Calu3 (cell line): ENCODE results near the gene IRX2. TPM values are rescaled to one million over a fixed set of nuclear protein-coding genes. Genes with fewer than 3 reads are reported as not detected.

Source experiments
- BruUV-seq: library from RNA; stranded (reverse); fragments of 400-500 nt; replicated peaks from 2 replicates; lab custom pipeline; 2021; lab: Mats Ljungman, UMichigan
- CTCF ChIA-PET: fragments of 300-600 bp; sonication (Branson Sonifier 250); formaldehyde crosslinking; loops from one replicate; lab custom pipeline; 2022; ENCODE audit warnings: antibody characterized with exemption; lab: Charles Lee
- DNase-seq: peaks from one replicate; pipeline ENCODE4 v3.0.0; 2022
- H3K27ac Mint-ChIP-seq: one replicate; pipeline ENCODE4 v1.8.0; 2022; ENCODE audit warnings: mixed read lengths; ENCODE audit not compliant: unreplicated experiment
- H3K27me3 Mint-ChIP-seq: one replicate; pipeline ENCODE4 v1.8.0; 2022; ENCODE audit warnings: mixed read lengths; ENCODE audit not compliant: unreplicated experiment
- H3K36me3 Mint-ChIP-seq: one replicate; pipeline ENCODE4 v1.8.0; 2022; ENCODE audit warnings: mild to moderate bottlenecking, moderate library complexity, mixed read lengths; ENCODE audit not compliant: insufficient read depth, unreplicated experiment
- H3K4me1 Mint-ChIP-seq: one replicate; pipeline ENCODE4 v1.8.0; 2022; ENCODE audit warnings: mild to moderate bottlenecking, low read depth, mixed read lengths; ENCODE audit not compliant: unreplicated experiment
- H3K4me3 Mint-ChIP-seq: one replicate; pipeline ENCODE4 v1.8.0; 2022; ENCODE audit warnings: mild to moderate bottlenecking, low read depth, moderate library complexity, mixed read lengths; ENCODE audit not compliant: unreplicated experiment
- H3K9me3 Mint-ChIP-seq: one replicate; pipeline ENCODE4 v1.8.0; 2022; ENCODE audit warnings: low read depth, mixed read lengths; ENCODE audit not compliant: unreplicated experiment
- intact Hi-C: fragments of 100-400 bp; cut with micrococcal nuclease; formaldehyde crosslinking; loops from one replicate; pipeline ENCODE4 v1.10.0; 2022; ENCODE audit not compliant: unreplicated experiment
- total RNA-seq: library from RNA; stranded (reverse); gene quantifications from 2 replicates; pipeline ENCODE4 v1.2.3, GENCODE V29; 2022
- TF ChIP-seq, protein P1 (sequence below): fragments of 200-600 bp; IDR thresholded peaks from one replicate; pipeline ENCODE4 v1.8.0; 2022; ENCODE audit warnings: antibody characterized with exemption; ENCODE audit not compliant: unreplicated experiment

Gene IRX2
- total RNA-seq, 1 experiment from 2014 or later = not detected

GRCh38 chr5:2763533-2763794 lies 12.0 kb upstream of the IRX2 start:
- Mint-ChIP-seq H3K27me3 (no peaks in the 10 kb centered on the region), H3K9me3 (peaks cover 17% of the 10 kb centered on the region), H3K4me3 (no peak overlapping the region), H3K36me3 (no peaks in the 10 kb centered on the region), H3K27ac (no peak overlapping the region), H3K4me1 (no peaks in the 10 kb centered on the region)
- BruUV-seq = no TSS peak
- intact Hi-C loops = no loop called here
- DNase-seq = no peak
- TF ChIP-seq, protein P1, sequence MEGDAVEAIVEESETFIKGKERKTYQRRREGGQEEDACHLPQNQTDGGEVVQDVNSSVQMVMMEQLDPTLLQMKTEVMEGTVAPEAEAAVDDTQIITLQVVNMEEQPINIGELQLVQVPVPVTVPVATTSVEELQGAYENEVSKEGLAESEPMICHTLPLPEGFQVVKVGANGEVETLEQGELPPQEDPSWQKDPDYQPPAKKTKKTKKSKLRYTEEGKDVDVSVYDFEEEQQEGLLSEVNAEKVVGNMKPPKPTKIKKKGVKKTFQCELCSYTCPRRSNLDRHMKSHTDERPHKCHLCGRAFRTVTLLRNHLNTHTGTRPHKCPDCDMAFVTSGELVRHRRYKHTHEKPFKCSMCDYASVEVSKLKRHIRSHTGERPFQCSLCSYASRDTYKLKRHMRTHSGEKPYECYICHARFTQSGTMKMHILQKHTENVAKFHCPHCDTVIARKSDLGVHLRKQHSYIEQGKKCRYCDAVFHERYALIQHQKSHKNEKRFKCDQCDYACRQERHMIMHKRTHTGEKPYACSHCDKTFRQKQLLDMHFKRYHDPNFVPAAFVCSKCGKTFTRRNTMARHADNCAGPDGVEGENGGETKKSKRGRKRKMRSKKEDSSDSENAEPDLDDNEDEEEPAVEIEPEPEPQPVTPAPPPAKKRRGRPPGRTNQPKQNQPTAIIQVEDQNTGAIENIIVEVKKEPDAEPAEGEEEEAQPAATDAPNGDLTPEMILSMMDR = no peak
- CTCF ChIA-PET = no interaction called here

DNA sequence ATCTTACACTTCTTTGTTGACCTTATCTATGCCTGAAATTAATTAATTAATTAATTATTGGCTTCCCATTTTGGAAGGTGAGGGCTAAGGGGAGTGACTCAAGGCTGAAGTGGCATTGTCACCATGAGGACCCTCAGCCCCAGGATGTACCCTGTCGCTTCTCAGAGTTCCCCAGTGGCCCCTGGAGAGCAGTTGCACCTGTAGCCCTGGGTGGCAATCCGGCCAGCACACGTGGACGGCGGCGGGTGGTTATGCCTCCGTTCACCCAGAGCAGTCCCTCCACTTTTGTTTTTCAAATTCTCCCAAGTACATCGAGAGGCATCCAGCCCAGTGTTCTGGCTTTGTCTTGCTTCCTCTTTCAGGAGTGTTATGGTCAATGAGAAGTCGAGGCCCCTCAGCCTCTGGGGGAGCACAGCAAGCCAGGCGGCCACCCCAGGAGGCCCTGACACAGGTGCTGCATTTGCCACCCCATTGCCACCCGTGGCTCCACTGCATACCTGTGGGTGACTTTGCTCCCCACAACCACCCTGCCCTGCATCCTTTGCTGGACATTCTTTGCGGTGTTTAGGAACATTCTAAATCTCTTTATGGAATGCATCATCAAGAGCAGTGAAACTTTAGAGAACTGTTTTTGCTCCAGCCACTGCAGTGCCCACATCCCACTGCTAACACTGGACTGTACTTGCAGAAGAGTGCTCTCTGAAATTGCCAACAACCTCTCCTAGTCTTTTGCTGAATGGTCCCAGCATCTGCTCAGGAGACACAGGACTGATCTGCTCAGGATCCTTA lies 11.5 kb upstream of the IRX2 start:
- H3K36me3 Mint-ChIP-seq = no peaks in the 10 kb centered on the region
- CTCF ChIA-PET = no interaction called here
- H3K27me3 Mint-ChIP-seq = no peaks in the 10 kb centered on the region
- H3K27ac Mint-ChIP-seq = no peak overlapping the region
- no TSS peak for BruUV-seq
- no peaks in the 10 kb centered on the region for H3K4me1 Mint-ChIP-seq
- TF ChIP-seq, protein P1 = no peak
- no peak for DNase-seq
- H3K9me3 Mint-ChIP-seq = peaks cover 17% of the 10 kb centered on the region
- intact Hi-C loops = no loop called here
- no peak overlapping the region for H3K4me3 Mint-ChIP-seq

- Mint-ChIP-seq H3K9me3 (peaks cover 11% of the 10 kb centered on the region), H3K27ac (no peak overlapping the region), H3K4me3 (no peak overlapping the region), H3K27me3 (no peaks in the 10 kb centered on the region), H3K36me3 (no peaks in the 10 kb centered on the region), H3K4me1 (no peaks in the 10 kb centered on the region)
- TF ChIP-seq, protein P1 = no peak
- intact Hi-C loops = no loop called here
- CTCF ChIA-PET = interaction anchor here (0.7 kb wide), 1 partner anchor 28 kb away, joined by 7 read pairs; no protein-coding TSS in a partner anchor
- DNase-seq = no peak
- BruUV-seq = no TSS peak
Measured at GRCh38 chr5:2761921-2762488, 10.5 kb upstream of the IRX2 start.

DNA sequence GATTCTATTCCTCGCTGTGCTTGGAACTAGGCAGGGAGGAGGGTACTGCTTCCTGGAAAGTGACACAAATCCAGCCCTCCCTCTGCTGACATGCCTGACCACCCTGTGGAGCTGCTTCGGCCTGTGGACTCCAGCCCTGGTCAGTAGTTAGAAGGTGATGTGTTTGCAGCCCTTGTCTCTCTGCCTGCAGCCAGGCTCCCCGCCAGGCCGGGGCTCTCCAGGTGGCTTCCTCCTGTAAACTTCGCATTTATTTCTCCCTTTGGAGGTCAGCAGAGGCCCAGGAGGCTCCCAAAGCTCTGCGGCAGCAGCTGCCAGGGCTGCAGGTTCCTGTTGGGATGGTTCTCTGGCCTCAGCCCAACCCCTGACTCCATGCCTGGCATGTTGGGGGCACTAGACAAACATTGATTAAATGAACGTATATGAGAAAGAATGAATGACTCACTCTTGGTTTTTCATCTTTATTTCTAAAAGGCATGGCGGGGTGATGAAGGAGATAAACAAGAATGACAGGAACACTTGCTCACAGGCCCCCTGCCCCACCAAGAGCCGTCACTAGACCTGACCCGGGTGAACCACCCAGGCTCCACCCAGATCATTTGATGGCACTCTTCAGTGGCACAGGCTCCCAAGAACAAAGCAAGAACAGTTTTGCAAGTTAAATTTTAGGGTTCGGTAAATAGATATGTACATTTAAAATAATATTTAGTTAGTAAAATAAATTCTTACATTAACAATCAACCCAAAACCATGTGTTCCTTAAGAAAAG lies 8.4 kb upstream of the IRX2 start:
- CTCF ChIA-PET = no interaction called here
- Mint-ChIP-seq H3K27me3 (no peaks in the 10 kb centered on the region), H3K4me3 (no peak overlapping the region), H3K36me3 (peaks cover 4% of the 10 kb centered on the region), H3K4me1 (no peaks in the 10 kb centered on the region), H3K27ac (no peak overlapping the region), H3K9me3 (peaks cover 13% of the 10 kb centered on the region)
- TF ChIP-seq, protein P1 = no peak
- DNase-seq = no peak
- intact Hi-C loops = no loop called here
- no TSS peak for BruUV-seq
